Activated CD4-positive, CD25-positive, alpha-beta regulatory T cell treated with anti-CD3 and anti-CD28 coated beads, Interleukin-2, amount 50 U/mL, for 16 hours (primary cell): ENCODE measurements around the gene MTMR10.

Source experiments
- DNase-seq: peaks from one replicate; pipeline ENCODE4 v3.0.0-alpha.2; 2020; ENCODE audit warnings: low read depth, low spot score

Gene MTMR10

GRCh38 chr15:31013863-31014607, 22.6 kb upstream of the MTMR10 start:
- no peak for DNase-seq

GRCh38 chr15:31012455-31012854, 21.0 kb upstream of the MTMR10 start:
- no peak for DNase-seq

- DNase-seq: no peak
Observed at GRCh38 chr15:31010036-31010435, 18.6 kb upstream of the MTMR10 start.

- DNase-seq: no peak
Observed at GRCh38 chr15:31005660-31006059, 14.2 kb upstream of the MTMR10 start.

GRCh38 chr15:31004220-31004733, 12.8 kb upstream of the MTMR10 start:
- no peak for DNase-seq

- no peak for DNase-seq
Observed at GRCh38 chr15:31001702-31002101, 10.3 kb upstream of the MTMR10 start.

- no peak for DNase-seq
Observed at GRCh38 chr15:30999729-31000128, 8.3 kb upstream of the MTMR10 start.

GRCh38 chr15:30997270-30997669, 5.8 kb upstream of the MTMR10 start:
- no peak for DNase-seq

GRCh38 chr15:30992249-30992864, 929 bp upstream of the MTMR10 start:
- no peak for DNase-seq

- no peak for DNase-seq
Observed at GRCh38 chr15:30990446-30991254, 778 bp downstream of the MTMR10 start.

- DNase-seq: no peak
Observed at GRCh38 chr15:30990036-30990435, 1.4 kb downstream of the MTMR10 start.

- DNase-seq: no peak
Observed at GRCh38 chr15:30985081-30985531, 6.3 kb downstream of the MTMR10 start.

GRCh38 chr15:30984542-30984941, 6.9 kb downstream of the MTMR10 start:
- DNase-seq: no peak

- DNase-seq: no peak
Observed at GRCh38 chr15:30984118-30984517, 7.3 kb downstream of the MTMR10 start.

GRCh38 chr15:30979457-30979856, 12.0 kb downstream of the MTMR10 start:
- no peak for DNase-seq

GRCh38 chr15:30978328-30978727, 13.1 kb downstream of the MTMR10 start:
- DNase-seq: no peak

- no peak for DNase-seq
Observed at GRCh38 chr15:30974112-30974511, 17.3 kb downstream of the MTMR10 start.

- DNase-seq: no peak
Observed at GRCh38 chr15:30973379-30973778, 18.0 kb downstream of the MTMR10 start.

- no peak for DNase-seq
Observed at GRCh38 chr15:30969724-30970123, 21.7 kb downstream of the MTMR10 start.

- DNase-seq: no peak
Observed at GRCh38 chr15:30963681-30964080, 27.7 kb downstream of the MTMR10 start.

- DNase-seq: no peak
Observed at GRCh38 chr15:30962659-30963058, 28.8 kb downstream of the MTMR10 start.

GRCh38 chr15:30962079-30962478, 29.3 kb downstream of the MTMR10 start:
- DNase-seq: no peak
